Measurements from ENCODE around the gene EVC.

Gene EVC

DNA sequence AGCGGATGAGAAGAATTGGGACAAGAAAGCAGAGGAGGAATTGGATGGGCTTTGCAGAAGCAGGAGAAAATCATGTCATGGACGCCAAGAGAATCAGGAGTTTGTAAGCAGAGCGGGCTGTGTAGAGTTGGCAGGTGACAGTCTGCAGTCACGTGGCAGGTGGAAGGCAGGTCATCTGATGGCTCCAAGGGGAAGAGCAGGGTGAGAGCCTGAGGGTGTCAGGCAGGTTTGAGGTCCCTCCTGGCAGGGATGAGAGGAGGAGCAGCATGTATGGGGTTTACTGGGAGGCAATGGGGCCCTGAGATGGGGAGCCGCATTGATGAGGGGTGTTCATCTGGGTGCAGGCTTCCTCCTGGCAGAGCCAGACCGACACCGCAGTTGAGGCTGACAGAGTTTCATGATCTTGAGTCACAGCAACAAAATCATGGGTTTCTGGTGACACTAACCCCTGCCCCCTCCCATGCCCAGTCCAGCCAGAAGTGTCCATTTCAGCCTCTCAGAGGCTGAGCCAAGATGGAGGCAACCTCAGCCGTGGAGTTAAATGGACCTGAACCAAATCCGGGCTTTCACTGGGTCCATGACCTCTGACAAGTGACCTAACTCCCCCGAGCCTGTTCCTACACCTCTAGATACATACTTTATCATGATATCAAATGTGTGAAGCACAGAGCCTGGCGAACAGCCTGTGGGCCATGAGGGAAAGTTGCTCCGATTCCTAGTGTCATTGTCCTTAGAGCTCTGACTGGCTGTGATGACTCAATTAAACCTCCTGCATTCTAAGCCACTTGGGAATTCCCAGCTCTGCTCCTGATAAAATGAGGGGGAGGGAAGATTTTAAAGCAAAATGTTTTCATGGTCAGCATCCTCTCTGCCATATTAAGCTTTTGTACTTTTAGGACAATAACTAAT is 36.1 kb downstream of the EVC start:
- no CpG with 5 or more reads among the region's 12 CpGs for WGBS (ENCODE audit: extremely low coverage, insufficient coverage, low lambda C conversion rate)
- no peaks in the 10 kb centered on the region for H3K79me1 ChIP-seq (ENCODE audit: low read length)
- no peak for DNase-seq
- H3K4me2 ChIP-seq (ENCODE audit: low read length), result no peak overlapping the region
- peaks cover 3% of the 10 kb centered on the region for H3K4me1 ChIP-seq (ENCODE audit: control insufficient read depth, low read depth, low read length)
- no peak overlapping the region for H3K23ac ChIP-seq (ENCODE audit: low read length)
- H3K27ac ChIP-seq (ENCODE audit: low read depth, low read length), result no peak overlapping the region
- H2BK15ac ChIP-seq (replicated peaks; ENCODE audit: low read depth), result no peak overlapping the region
- no peak overlapping the region for H2AK5ac ChIP-seq (ENCODE audit: low read length)
- peaks cover 9% of the 10 kb centered on the region for H3K36me3 ChIP-seq (ENCODE audit: control insufficient read depth, insufficient read depth, low read length)
- no peak overlapping the region for H3K56ac ChIP-seq (ENCODE audit: low read length)
- no peak overlapping the region for H2BK120ac ChIP-seq (ENCODE audit: low read depth, low read length)
- H4K8ac ChIP-seq (ENCODE audit: low read depth, low read length), result no peak overlapping the region
- no peak overlapping the region for H2BK5ac ChIP-seq (ENCODE audit: low read length)
- no peak overlapping the region for H3K4me3 ChIP-seq (ENCODE audit: low read length)
- no peak overlapping the region for H3K4ac ChIP-seq (ENCODE audit: low read depth, low read length)
- H3K18ac ChIP-seq (ENCODE audit: low read length), result no peak overlapping the region
- no peak overlapping the region for H3K9ac ChIP-seq (ENCODE audit: low read length)
- no peaks in the 10 kb centered on the region for H3K27me3 ChIP-seq (ENCODE audit: insufficient read depth, low read length, poor library complexity)
- no peaks in the 10 kb centered on the region for H3K79me2 ChIP-seq (ENCODE audit: control insufficient read depth, insufficient read depth, low read length)
- H4K5ac ChIP-seq (ENCODE audit: low read length), result no peak overlapping the region

DNA sequence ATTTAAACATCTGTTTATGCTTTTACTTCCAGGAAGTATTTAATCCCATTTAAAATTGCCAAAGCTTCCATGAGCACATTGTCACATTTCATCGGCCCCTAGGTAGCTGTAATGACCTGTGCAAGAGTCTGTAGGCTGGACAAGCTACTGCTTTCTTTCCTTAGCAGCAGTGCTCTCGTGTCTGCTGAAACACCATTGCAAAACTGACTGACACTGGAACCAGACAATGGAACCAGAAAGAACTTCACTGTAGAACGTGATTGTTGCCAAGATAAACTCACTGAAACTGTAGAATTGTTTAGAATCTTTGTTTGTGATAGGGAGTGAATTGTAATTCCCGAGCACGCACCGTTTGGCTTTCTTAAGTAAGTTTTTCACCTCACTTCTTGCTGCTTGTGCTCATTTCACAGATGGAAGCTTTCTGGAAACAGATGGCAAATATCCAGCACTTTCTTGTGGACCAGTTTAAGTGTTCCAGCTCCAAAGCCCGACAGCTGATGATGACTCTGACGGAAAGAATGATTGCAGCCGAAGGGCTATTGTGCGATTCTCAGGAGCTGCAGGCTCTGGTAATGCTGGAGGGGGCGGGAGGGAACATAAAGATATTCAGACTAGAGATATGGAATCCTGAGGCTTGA is 36.9 kb downstream of the EVC start:
- DNase-seq, result no peak
- H3K36me3 ChIP-seq (ENCODE audit: control insufficient read depth, insufficient read depth, low read length), result peaks cover 5% of the 10 kb centered on the region

DNA sequence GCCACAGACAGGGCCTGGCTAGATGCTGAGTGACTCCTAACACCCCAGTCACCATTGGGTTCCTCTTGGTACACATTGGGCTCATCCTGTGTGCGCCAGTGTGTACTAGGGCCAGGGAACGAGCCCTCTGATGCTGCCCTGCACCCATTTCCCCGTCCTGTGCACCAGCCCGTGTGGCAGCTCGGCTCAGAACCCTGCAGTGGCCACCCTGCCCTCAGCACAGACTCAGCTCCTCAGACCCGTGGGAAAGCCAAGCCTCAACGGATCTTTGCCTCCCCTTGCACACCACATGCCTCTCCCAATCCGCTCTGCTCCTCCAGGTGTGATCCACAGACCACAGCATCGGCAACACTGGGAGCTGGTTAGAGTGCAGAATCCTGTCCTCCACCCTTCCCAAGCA is 38.6 kb downstream of the EVC start:
- Histone ChIP-seq H3K4me2 (ENCODE audit: low read length) (no peak overlapping the region), H3K56ac (ENCODE audit: low read length) (no peak overlapping the region), H3K36me3 (ENCODE audit: control insufficient read depth, insufficient read depth, low read length) (peaks cover 4% of the 10 kb centered on the region), H3K79me1 (ENCODE audit: low read length) (no peaks in the 10 kb centered on the region), H3K27ac (ENCODE audit: low read depth, low read length) (no peak overlapping the region), H3K4ac (ENCODE audit: low read depth, low read length) (no peak overlapping the region), H3K23ac (ENCODE audit: low read length) (no peak overlapping the region), H2BK120ac (ENCODE audit: low read depth, low read length) (no peak overlapping the region), H2BK5ac (ENCODE audit: low read length) (no peak overlapping the region), H3K79me2 (ENCODE audit: control insufficient read depth, insufficient read depth, low read length) (no peaks in the 10 kb centered on the region), H2BK15ac (replicated peaks; ENCODE audit: low read depth) (no peak overlapping the region), H3K27me3 (ENCODE audit: insufficient read depth, low read length, poor library complexity) (no peaks in the 10 kb centered on the region), H3K4me1 (ENCODE audit: control insufficient read depth, low read depth, low read length) (peaks cover 6% of the 10 kb centered on the region), H4K8ac (ENCODE audit: low read depth, low read length) (no peak overlapping the region), H3K4me3 (ENCODE audit: low read length) (no peak overlapping the region), H3K9ac (ENCODE audit: low read length) (no peak overlapping the region), H3K18ac (ENCODE audit: low read length) (no peak overlapping the region), H2AK5ac (ENCODE audit: low read length) (no peak overlapping the region), H4K5ac (ENCODE audit: low read length) (no peak overlapping the region)
- DNase-seq, result no peak
- no CpG with 5 or more reads among the region's 9 CpGs for WGBS (ENCODE audit: extremely low coverage, insufficient coverage, low lambda C conversion rate)

More for the DNA sequence above, 36.9 kb downstream of the EVC start:
- Histone ChIP-seq H3K23ac (ENCODE audit: low read length) (no peak overlapping the region), H3K4me2 (ENCODE audit: low read length) (no peak overlapping the region), H3K4ac (ENCODE audit: low read depth, low read length) (no peak overlapping the region), H2BK5ac (ENCODE audit: low read length) (no peak overlapping the region), H3K18ac (ENCODE audit: low read length) (no peak overlapping the region), H3K27ac (ENCODE audit: low read depth, low read length) (no peak overlapping the region), H3K27me3 (ENCODE audit: insufficient read depth, low read length, poor library complexity) (no peaks in the 10 kb centered on the region), H2BK15ac (replicated peaks; ENCODE audit: low read depth) (no peak overlapping the region), H3K79me1 (ENCODE audit: low read length) (no peaks in the 10 kb centered on the region), H2BK120ac (ENCODE audit: low read depth, low read length) (no peak overlapping the region), H3K79me2 (ENCODE audit: control insufficient read depth, insufficient read depth, low read length) (no peaks in the 10 kb centered on the region), H3K56ac (ENCODE audit: low read length) (no peak overlapping the region), H3K4me1 (ENCODE audit: control insufficient read depth, low read depth, low read length) (peaks cover 6% of the 10 kb centered on the region), H4K5ac (ENCODE audit: low read length) (no peak overlapping the region), H3K4me3 (ENCODE audit: low read length) (no peak overlapping the region), H4K8ac (ENCODE audit: low read depth, low read length) (no peak overlapping the region), H2AK5ac (ENCODE audit: low read length) (no peak overlapping the region), H3K9ac (ENCODE audit: low read length) (no peak overlapping the region)
- no CpG with 5 or more reads among the region's 11 CpGs for WGBS (ENCODE audit: extremely low coverage, insufficient coverage, low lambda C conversion rate)

DNA sequence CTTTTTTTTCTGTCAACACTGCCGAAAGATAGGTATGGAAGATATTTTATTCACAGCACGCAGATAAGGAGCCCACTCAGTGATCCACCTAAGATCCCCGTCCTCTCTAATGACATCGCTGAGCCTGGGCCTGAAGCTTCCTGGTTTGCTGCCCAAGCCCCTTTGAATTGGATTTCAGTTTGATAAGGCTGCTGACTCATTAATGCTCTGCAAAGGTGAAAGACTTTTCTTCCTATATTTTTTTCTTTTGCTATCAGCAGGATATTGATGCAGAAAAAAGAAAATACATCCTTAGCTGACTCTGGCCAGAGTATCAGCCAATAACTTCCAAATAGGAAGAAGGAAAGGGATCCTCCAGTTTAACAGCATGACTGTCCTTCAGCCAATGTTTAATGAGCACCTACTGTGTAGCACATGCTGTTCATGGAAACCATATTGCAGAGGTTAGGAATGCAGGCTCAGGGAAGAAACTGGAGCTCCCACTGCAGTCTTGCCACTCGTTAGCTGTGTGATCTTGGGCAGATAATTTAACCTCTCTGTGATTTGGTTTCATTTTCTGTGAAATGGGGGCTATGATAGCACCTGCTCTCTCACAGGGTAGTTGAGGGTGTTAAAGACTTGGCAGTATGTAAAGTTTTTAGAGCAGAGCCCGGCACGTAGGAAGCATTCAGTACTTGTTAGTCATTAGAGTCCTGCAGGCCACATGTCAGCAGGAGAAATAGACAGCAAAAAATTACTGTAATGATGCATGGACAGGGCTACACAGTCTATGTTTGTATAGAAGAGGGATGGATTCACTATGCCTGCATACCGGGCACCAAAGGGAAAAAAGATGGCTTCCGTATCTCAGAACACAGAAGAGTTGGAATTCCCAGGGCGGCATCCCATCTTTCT is 39.3 kb downstream of the EVC start:
- no peak for DNase-seq
- H3K56ac ChIP-seq (ENCODE audit: low read length), result no peak overlapping the region
- H3K36me3 ChIP-seq (ENCODE audit: control insufficient read depth, insufficient read depth, low read length), result peaks cover 4% of the 10 kb centered on the region

DNA sequence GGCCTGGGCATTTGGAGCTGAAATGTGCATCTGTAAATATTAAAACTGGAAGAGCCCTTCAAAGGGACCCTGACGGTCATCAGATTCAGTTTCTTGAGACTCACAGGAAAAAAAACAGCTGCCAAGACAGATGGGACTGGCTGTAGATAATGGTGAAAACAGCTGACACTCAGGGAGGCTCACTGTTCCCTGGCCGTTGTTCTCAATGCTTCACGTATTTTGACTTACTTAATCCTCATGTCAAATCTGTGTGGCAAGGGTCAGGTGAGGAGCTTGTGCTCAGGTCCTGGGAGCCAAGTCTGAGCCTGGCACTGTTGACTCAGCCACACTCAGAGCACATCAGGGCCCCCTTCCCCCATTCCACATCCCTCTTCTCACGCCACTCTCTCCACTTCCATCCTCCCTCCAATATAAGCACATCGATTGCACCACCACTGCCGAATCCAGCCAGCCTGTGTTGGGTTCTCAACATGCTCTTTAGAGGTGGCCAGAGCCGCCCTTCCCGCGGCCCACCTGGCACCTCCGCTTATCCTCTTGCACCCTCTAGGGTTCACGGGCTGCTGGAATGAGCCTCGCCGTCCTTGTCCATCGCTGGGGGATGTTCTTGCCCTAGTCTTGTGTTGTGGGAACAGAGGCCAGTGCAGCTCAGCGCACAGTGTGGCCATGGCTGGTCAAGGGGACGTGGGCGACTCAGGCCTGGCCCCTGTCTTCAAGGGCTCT is 40.1 kb downstream of the EVC start:
- no peak overlapping the region for H3K18ac ChIP-seq (ENCODE audit: low read length)
- H3K27me3 ChIP-seq (ENCODE audit: insufficient read depth, low read length, poor library complexity), result no peaks in the 10 kb centered on the region
- H2BK5ac ChIP-seq (ENCODE audit: low read length), result no peak overlapping the region
- DNase-seq, result no peak
- H4K8ac ChIP-seq (ENCODE audit: low read depth, low read length), result no peak overlapping the region
- no peaks in the 10 kb centered on the region for H3K79me1 ChIP-seq (ENCODE audit: low read length)
- no peak overlapping the region for H3K27ac ChIP-seq (ENCODE audit: low read depth, low read length)
- no peak overlapping the region for H3K23ac ChIP-seq (ENCODE audit: low read length)
- H2AK5ac ChIP-seq (ENCODE audit: low read length), result no peak overlapping the region
- peaks cover 4% of the 10 kb centered on the region for H3K36me3 ChIP-seq (ENCODE audit: control insufficient read depth, insufficient read depth, low read length)
- no peak overlapping the region for H3K4me3 ChIP-seq (ENCODE audit: low read length)
- no peak overlapping the region for H2BK120ac ChIP-seq (ENCODE audit: low read depth, low read length)
- H2BK15ac ChIP-seq (replicated peaks; ENCODE audit: low read depth), result no peak overlapping the region
- peak overlapping the region; percentile 30 for H3K56ac ChIP-seq (ENCODE audit: low read length)
- WGBS (ENCODE audit: extremely low coverage, insufficient coverage, low lambda C conversion rate), result no CpG with 5 or more reads among the region's 17 CpGs
- no peak overlapping the region for H4K5ac ChIP-seq (ENCODE audit: low read length)
- H3K4ac ChIP-seq (ENCODE audit: low read depth, low read length), result no peak overlapping the region
- H3K79me2 ChIP-seq (ENCODE audit: control insufficient read depth, insufficient read depth, low read length), result no peaks in the 10 kb centered on the region
- peaks cover 6% of the 10 kb centered on the region for H3K4me1 ChIP-seq (ENCODE audit: control insufficient read depth, low read depth, low read length)
- no peak overlapping the region for H3K9ac ChIP-seq (ENCODE audit: low read length)
- no peak overlapping the region for H3K4me2 ChIP-seq (ENCODE audit: low read length)

More for the DNA sequence above, 39.3 kb downstream of the EVC start:
- Histone ChIP-seq H4K8ac (ENCODE audit: low read depth, low read length) (no peak overlapping the region), H3K79me1 (ENCODE audit: low read length) (no peaks in the 10 kb centered on the region), H3K27me3 (ENCODE audit: insufficient read depth, low read length, poor library complexity) (no peaks in the 10 kb centered on the region), H4K5ac (ENCODE audit: low read length) (no peak overlapping the region), H3K9ac (ENCODE audit: low read length) (no peak overlapping the region), H3K18ac (ENCODE audit: low read length) (no peak overlapping the region), H2BK15ac (replicated peaks; ENCODE audit: low read depth) (no peak overlapping the region), H3K79me2 (ENCODE audit: control insufficient read depth, insufficient read depth, low read length) (no peaks in the 10 kb centered on the region), H3K4me2 (ENCODE audit: low read length) (no peak overlapping the region), H3K4ac (ENCODE audit: low read depth, low read length) (no peak overlapping the region), H2BK5ac (ENCODE audit: low read length) (no peak overlapping the region), H3K4me1 (ENCODE audit: control insufficient read depth, low read depth, low read length) (peaks cover 6% of the 10 kb centered on the region), H2AK5ac (ENCODE audit: low read length) (no peak overlapping the region), H2BK120ac (ENCODE audit: low read depth, low read length) (no peak overlapping the region), H3K23ac (ENCODE audit: low read length) (no peak overlapping the region), H3K27ac (ENCODE audit: low read depth, low read length) (no peak overlapping the region), H3K4me3 (ENCODE audit: low read length) (no peak overlapping the region)
- no CpG with 5 or more reads among the region's 10 CpGs for WGBS (ENCODE audit: extremely low coverage, insufficient coverage, low lambda C conversion rate)
